ENCODE results near the gene ADD3.

The ADD3 gene

DNA sequence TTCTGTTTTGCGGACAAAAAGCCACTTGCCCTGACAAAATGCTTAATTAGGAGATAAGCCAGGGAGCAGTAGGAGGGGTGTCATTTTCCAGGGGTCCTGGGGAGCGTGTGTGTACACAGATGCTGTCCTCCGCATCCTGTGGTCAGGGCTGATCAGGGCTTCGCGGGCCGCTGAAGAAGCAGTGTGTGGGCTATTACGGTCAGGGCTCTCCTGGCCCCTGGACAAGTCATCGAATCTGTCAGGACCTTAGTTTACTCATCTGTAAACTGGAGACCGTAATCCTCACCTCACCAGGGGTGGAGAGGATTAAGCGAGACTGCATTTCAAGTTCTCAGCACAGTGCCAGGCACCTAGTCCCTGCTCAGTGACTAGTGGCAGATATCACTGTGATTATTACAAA is 173.7 kb downstream of the ADD3 start:
- no peak overlapping the region for H3K4me2 ChIP-seq (ENCODE audit: insufficient read depth, low read length)
- no peak for TF ChIP-seq EZH2 (IDR thresholded peaks at IDR 0.05; ENCODE audit: borderline replicate concordance, low read depth, low read length, severe bottlenecking)
- TF ChIP-seq, protein P1, sequence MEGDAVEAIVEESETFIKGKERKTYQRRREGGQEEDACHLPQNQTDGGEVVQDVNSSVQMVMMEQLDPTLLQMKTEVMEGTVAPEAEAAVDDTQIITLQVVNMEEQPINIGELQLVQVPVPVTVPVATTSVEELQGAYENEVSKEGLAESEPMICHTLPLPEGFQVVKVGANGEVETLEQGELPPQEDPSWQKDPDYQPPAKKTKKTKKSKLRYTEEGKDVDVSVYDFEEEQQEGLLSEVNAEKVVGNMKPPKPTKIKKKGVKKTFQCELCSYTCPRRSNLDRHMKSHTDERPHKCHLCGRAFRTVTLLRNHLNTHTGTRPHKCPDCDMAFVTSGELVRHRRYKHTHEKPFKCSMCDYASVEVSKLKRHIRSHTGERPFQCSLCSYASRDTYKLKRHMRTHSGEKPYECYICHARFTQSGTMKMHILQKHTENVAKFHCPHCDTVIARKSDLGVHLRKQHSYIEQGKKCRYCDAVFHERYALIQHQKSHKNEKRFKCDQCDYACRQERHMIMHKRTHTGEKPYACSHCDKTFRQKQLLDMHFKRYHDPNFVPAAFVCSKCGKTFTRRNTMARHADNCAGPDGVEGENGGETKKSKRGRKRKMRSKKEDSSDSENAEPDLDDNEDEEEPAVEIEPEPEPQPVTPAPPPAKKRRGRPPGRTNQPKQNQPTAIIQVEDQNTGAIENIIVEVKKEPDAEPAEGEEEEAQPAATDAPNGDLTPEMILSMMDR (IDR thresholded peaks at IDR 0.05; ENCODE audit: borderline replicate concordance, extremely low read depth, low read length, poor library complexity, severe bottlenecking) = no peak
- no peak overlapping the region for H3K9ac ChIP-seq (ENCODE audit: low read depth, low read length)
- no peaks in the 10 kb centered on the region for H3K4me1 ChIP-seq (ENCODE audit: insufficient read depth, low read length)
- no peaks in the 10 kb centered on the region for H4K20me1 ChIP-seq (ENCODE audit: insufficient read depth, low read length)
- peaks cover 5% of the 10 kb centered on the region for H3K27me3 ChIP-seq (ENCODE audit: insufficient read depth, low read length, poor library complexity)
- no peaks in the 10 kb centered on the region for H3K9me3 ChIP-seq (ENCODE audit: insufficient read depth, low read length, severe bottlenecking)
- H2AFZ ChIP-seq (ENCODE audit: low read depth, low read length) = no peak overlapping the region
- no peak for ATAC-seq (ENCODE audit: insufficient read depth, low read depth)
- H3K27ac ChIP-seq (ENCODE audit: low read length) = no peak overlapping the region
- no peaks in the 10 kb centered on the region for H3K36me3 ChIP-seq (ENCODE audit: insufficient read depth, low read length)
- no peaks in the 10 kb centered on the region for H3K79me2 ChIP-seq (ENCODE audit: insufficient read depth, low read length)
- no peak overlapping the region for H3K4me3 ChIP-seq (ENCODE audit: low read depth in 1 of 2, low read length in 2 of 2)
- no peak for DNase-seq

DNA sequence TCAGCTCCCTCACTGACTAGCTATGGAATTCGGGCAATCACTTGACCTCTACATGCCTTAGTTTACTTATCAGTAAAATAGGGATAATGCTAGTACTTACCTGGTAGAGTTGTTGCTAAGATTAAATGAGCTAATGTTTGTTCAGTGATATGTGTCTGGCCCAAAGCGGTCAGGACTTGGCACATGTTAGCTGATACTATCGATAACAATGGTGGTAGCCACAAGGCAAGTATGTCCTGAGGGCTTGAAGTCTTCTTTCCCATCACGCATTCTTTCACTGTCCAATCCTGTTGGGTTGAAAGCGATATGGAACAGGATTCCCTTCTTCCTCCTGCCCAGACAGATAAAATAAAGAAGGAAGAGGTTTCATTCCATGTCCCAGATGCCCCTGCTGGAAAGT is 174.1 kb downstream of the ADD3 start:
- no peaks in the 10 kb centered on the region for H3K79me2 ChIP-seq (ENCODE audit: insufficient read depth, low read length)
- H4K20me1 ChIP-seq (ENCODE audit: insufficient read depth, low read length) = no peaks in the 10 kb centered on the region
- ATAC-seq (ENCODE audit: insufficient read depth, low read depth) = no peak
- peaks cover 5% of the 10 kb centered on the region for H3K27me3 ChIP-seq (ENCODE audit: insufficient read depth, low read length, poor library complexity)
- H3K9me3 ChIP-seq (ENCODE audit: insufficient read depth, low read length, severe bottlenecking) = no peaks in the 10 kb centered on the region
- H3K27ac ChIP-seq (ENCODE audit: low read length) = no peak overlapping the region
- H3K36me3 ChIP-seq (ENCODE audit: insufficient read depth, low read length) = no peaks in the 10 kb centered on the region
- H3K9ac ChIP-seq (ENCODE audit: low read depth, low read length) = no peak overlapping the region
- no peak overlapping the region for H3K4me2 ChIP-seq (ENCODE audit: insufficient read depth, low read length)
- H2AFZ ChIP-seq (ENCODE audit: low read depth, low read length) = no peak overlapping the region
- TF ChIP-seq, protein P1 (IDR thresholded peaks at IDR 0.05; ENCODE audit: borderline replicate concordance, extremely low read depth, low read length, poor library complexity, severe bottlenecking) = no peak
- no peak for DNase-seq
- H3K4me1 ChIP-seq (ENCODE audit: insufficient read depth, low read length) = no peaks in the 10 kb centered on the region
- no peak overlapping the region for H3K4me3 ChIP-seq (ENCODE audit: low read depth in 1 of 2, low read length in 2 of 2)

DNA sequence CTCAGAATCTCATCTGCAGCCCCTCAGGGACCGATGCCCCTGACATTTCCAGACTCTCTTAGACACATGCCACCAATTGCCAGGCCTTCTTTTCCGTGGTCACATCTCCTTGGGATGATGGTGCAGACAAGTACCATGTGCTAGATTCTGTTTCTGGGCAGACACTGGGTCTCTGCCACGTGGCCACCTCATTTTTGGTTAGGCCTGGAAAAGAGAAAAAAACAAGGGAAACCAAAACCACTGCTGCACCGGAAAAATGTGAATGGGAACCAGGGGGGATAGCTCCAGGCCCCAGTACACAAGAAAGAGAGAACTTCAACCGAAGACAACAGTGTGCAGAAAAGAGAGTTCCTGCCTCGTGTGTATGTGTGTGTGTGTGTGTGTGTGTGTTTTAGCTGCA is 176.6 kb downstream of the ADD3 start:
- Histone ChIP-seq H3K36me3 (ENCODE audit: insufficient read depth, low read length) (no peaks in the 10 kb centered on the region), H2AFZ (ENCODE audit: low read depth, low read length) (no peak overlapping the region), H3K79me2 (ENCODE audit: insufficient read depth, low read length) (no peaks in the 10 kb centered on the region), H3K27ac (ENCODE audit: low read length) (no peak overlapping the region), H3K4me3 (ENCODE audit: low read depth in 1 of 2, low read length in 2 of 2) (no peak overlapping the region), H3K4me2 (ENCODE audit: insufficient read depth, low read length) (no peak overlapping the region), H3K9ac (ENCODE audit: low read depth, low read length) (no peak overlapping the region), H3K9me3 (ENCODE audit: insufficient read depth, low read length, severe bottlenecking) (no peaks in the 10 kb centered on the region), H4K20me1 (ENCODE audit: insufficient read depth, low read length) (no peaks in the 10 kb centered on the region), H3K27me3 (ENCODE audit: insufficient read depth, low read length, poor library complexity) (peaks cover under 1% of the 10 kb centered on the region), H3K4me1 (ENCODE audit: insufficient read depth, low read length) (no peaks in the 10 kb centered on the region)
- TF ChIP-seq, protein P1 (IDR thresholded peaks at IDR 0.05; ENCODE audit: borderline replicate concordance, extremely low read depth, low read length, poor library complexity, severe bottlenecking) = no peak
- TF ChIP-seq EZH2 (IDR thresholded peaks at IDR 0.05; ENCODE audit: borderline replicate concordance, low read depth, low read length, severe bottlenecking) = no peak
- DNase-seq (no peak), ATAC-seq (ENCODE audit: insufficient read depth, low read depth) (no peak)

All from DND-41 (cell line).